Measurements from ENCODE around the gene SLC4A4. TPM values are rescaled to one million over a fixed set of nuclear protein-coding genes. Genes with fewer than 3 reads are reported as not detected.

Gene SLC4A4
- total and polyA plus RNA-seq, 4 donors = 3.0 to 36.7 (median 8.2) TPM

DNA sequence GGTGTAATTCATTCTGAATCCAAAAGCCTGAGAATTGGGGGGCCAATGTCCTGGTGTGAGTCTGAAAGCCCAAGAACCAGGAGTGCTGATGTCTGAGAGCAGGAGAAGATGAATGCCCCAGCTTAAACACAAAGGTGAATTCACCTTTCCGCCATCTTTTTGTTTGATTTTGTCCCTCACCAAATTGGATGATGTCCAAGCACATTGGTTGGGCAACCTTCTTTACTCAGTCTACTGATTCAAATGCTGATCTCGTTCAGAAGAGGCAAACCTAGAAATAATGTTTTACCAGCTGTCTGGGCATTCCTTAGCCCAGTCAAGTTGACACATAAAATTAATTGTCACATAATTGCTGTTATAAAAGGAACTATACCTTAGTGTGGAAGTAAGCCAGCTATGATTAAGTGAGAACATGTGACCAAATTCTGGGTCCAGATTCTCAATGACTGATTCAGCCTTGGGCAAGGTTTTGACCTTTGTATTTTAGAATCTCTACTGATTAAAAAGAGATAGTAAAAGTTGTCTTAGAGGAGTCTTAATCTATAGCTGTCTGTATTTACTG lies 34.5 kb upstream of the SLC4A4 start:
- Histone ChIP-seq H3K9ac (ENCODE audit: low read depth in 1 of 2, low read length in 2 of 2) (no peak overlapping the region), H3K27me3 (ENCODE audit: control insufficient read depth in 4 of 4, insufficient read depth in 4 of 4, low read length in 3 of 4) (no peaks in the 10 kb centered on the region), H3K36me3 (ENCODE audit: control insufficient read depth in 4 of 4, insufficient read depth in 3 of 4, low read depth in 1 of 4, low read length in 3 of 4) (no peaks in the 10 kb centered on the region), H3K4me1 (ENCODE audit: control insufficient read depth in 4 of 4, insufficient read depth in 4 of 4, low read length in 3 of 4) (peaks cover 3 to 7% (median 3%) of the 10 kb centered on the region in 4 donors), H3K27ac (ENCODE audit: low read depth in 1 of 2, low read length in 2 of 2) (no peak overlapping the region), H3K4me3 (ENCODE audit: low read depth in 1 of 3, low read length in 3 of 3) (no peak overlapping the region), H3K9me3 (ENCODE audit: control insufficient read depth in 4 of 4, low read length in 3 of 4) (no peaks in the 10 kb centered on the region)
- WGBS = 24% methylated on average over 2 of the region's 2 CpGs
- TF ChIP-seq YY1 (IDR thresholded peaks at IDR 0.05) (peak; percentile 92), HNF4A (conservative IDR thresholded peaks at IDR 0.05) (peak; percentile 16 to 40), RXRA (IDR thresholded peaks at IDR 0.05) (peak in 1 of 2 donors; percentile 24), RAD21 (IDR thresholded peaks at IDR 0.05) (peak in 1 of 2 donors; percentile 26)
- TF ChIP-seq, protein P1, sequence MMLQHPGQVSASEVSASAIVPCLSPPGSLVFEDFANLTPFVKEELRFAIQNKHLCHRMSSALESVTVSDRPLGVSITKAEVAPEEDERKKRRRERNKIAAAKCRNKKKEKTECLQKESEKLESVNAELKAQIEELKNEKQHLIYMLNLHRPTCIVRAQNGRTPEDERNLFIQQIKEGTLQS (IDR thresholded peaks at IDR 0.05) = no peak
- TF ChIP-seq, protein P2, sequence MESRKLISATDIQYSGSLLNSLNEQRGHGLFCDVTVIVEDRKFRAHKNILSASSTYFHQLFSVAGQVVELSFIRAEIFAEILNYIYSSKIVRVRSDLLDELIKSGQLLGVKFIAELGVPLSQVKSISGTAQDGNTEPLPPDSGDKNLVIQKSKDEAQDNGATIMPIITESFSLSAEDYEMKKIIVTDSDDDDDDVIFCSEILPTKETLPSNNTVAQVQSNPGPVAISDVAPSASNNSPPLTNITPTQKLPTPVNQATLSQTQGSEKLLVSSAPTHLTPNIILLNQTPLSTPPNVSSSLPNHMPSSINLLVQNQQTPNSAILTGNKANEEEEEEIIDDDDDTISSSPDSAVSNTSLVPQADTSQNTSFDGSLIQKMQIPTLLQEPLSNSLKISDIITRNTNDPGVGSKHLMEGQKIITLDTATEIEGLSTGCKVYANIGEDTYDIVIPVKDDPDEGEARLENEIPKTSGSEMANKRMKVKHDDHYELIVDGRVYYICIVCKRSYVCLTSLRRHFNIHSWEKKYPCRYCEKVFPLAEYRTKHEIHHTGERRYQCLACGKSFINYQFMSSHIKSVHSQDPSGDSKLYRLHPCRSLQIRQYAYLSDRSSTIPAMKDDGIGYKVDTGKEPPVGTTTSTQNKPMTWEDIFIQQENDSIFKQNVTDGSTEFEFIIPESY (IDR thresholded peaks at IDR 0.05) = no peak
- DNase-seq (ENCODE audit: low spot score) = no peak

DNA sequence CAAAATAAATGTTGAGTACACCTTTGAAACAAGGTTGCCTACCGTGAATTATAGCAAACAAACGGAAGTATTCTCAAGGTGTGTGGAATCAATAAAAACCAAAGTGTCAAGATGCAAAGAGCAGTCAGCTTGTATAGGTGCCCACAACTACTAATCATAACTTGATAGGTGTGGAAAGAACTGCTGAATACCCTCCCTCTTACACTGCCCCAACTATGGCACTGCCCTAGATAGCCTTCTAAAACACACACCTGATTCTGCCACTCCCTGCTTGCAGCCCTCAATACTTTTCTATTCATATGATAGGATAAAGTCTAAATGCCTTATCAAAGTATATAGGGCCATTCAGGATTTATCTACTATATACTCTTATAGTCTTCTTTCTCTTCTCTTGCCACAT lies 31.1 kb upstream of the SLC4A4 start:
- H3K9me3 ChIP-seq (ENCODE audit: control insufficient read depth in 4 of 4, low read length in 3 of 4) = no peaks in the 10 kb centered on the region
- WGBS = 89% methylated on average over 2 of the region's 2 CpGs
- H3K36me3 ChIP-seq (ENCODE audit: control insufficient read depth in 4 of 4, insufficient read depth in 3 of 4, low read depth in 1 of 4, low read length in 3 of 4) = no peaks in the 10 kb centered on the region
- no peak overlapping the region for H3K9ac ChIP-seq (ENCODE audit: low read depth in 1 of 2, low read length in 2 of 2)
- H3K4me1 ChIP-seq (ENCODE audit: control insufficient read depth in 4 of 4, insufficient read depth in 4 of 4, low read length in 3 of 4) = peaks cover 0 to 3% (median 2%) of the 10 kb centered on the region in 4 donors
- TF ChIP-seq TAF1 (conservative IDR thresholded peaks at IDR 0.05) (no peak), RXRA (IDR thresholded peaks at IDR 0.05) (no peak), HNF4A (conservative IDR thresholded peaks at IDR 0.05) (no peak), FOXA1 (IDR thresholded peaks at IDR 0.05) (no peak), HNF4G (IDR thresholded peaks at IDR 0.05) (no peak)
- TF ChIP-seq, protein P3, sequence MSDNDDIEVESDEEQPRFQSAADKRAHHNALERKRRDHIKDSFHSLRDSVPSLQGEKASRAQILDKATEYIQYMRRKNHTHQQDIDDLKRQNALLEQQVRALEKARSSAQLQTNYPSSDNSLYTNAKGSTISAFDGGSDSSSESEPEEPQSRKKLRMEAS (IDR thresholded peaks at IDR 0.05) = no peak
- TF ChIP-seq, protein P2 (IDR thresholded peaks at IDR 0.05) = no peak
- TF ChIP-seq, protein P1 (IDR thresholded peaks at IDR 0.05) = no peak
- no peaks in the 10 kb centered on the region for H3K27me3 ChIP-seq (ENCODE audit: control insufficient read depth in 4 of 4, insufficient read depth in 4 of 4, low read length in 3 of 4)
- no peak overlapping the region for H3K4me3 ChIP-seq (ENCODE audit: low read depth in 1 of 3, low read length in 3 of 3)
- no peak overlapping the region for H3K27ac ChIP-seq (ENCODE audit: low read depth in 1 of 2, low read length in 2 of 2)
- DNase-seq (ENCODE audit: low spot score) = no peak

DNA sequence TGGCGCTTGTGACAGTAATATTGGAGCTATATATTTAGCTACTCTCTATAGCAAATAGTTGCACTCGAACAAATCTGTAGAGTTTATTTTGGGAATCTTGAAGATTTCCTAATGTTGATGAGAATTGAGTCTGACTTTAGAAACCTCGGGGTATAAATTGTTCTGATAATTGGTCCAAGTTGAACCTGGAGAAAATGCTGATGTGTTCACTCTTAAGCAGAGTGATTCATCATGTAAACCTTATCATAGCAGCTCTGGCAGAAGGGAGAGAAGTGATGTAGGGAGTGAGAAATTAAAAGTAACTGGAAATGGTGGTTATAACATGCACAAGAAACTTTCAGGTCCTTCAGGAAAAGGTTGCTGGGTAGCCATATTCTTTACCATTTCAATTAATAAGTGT lies 16.4 kb upstream of the SLC4A4 start:
- Histone ChIP-seq H3K4me1 (ENCODE audit: control insufficient read depth in 4 of 4, insufficient read depth in 4 of 4, low read length in 3 of 4) (no peaks in the 10 kb centered on the region), H3K36me3 (ENCODE audit: control insufficient read depth in 4 of 4, insufficient read depth in 3 of 4, low read depth in 1 of 4, low read length in 3 of 4) (no peaks in the 10 kb centered on the region), H3K27ac (ENCODE audit: low read depth in 1 of 2, low read length in 2 of 2) (no peak overlapping the region), H3K4me3 (ENCODE audit: low read depth in 1 of 3, low read length in 3 of 3) (no peak overlapping the region), H3K9me3 (ENCODE audit: control insufficient read depth in 4 of 4, low read length in 3 of 4) (no peaks in the 10 kb centered on the region), H3K9ac (ENCODE audit: low read depth in 1 of 2, low read length in 2 of 2) (no peak overlapping the region), H3K27me3 (ENCODE audit: control insufficient read depth in 4 of 4, insufficient read depth in 4 of 4, low read length in 3 of 4) (no peaks in the 10 kb centered on the region)
- no peak for TF ChIP-seq TAF1 (conservative IDR thresholded peaks at IDR 0.05)
- no peak for TF ChIP-seq FOXA2 (IDR thresholded peaks at IDR 0.05)
- no peak for TF ChIP-seq GABPA (IDR thresholded peaks at IDR 0.05 in 1 of 2, conservative IDR thresholded peaks at IDR 0.05 in 1 of 2)
- TF ChIP-seq HNF4A (conservative IDR thresholded peaks at IDR 0.05) = no peak
- TF ChIP-seq YY1 (IDR thresholded peaks at IDR 0.05) = no peak
- TF ChIP-seq, protein P2 (IDR thresholded peaks at IDR 0.05) = no peak
- TF ChIP-seq, protein P3 (IDR thresholded peaks at IDR 0.05) = no peak
- no peak for TF ChIP-seq JUND (IDR thresholded peaks at IDR 0.05)
- 90% methylated on average over 3 of the region's 3 CpGs for WGBS
- DNase-seq (ENCODE audit: low spot score) = no peak

Measured in liver (tissue), 9 donors.